GM21526 (cell line): Measurements from ENCODE around the gene UNG.

Experiments used
- ATAC-seq: cut with Tn5 transposase; IDR thresholded peaks from one replicate; pipeline ENCODE4 v1.9.1; 2021; ENCODE audit warnings: moderate library complexity; ENCODE audit not compliant: unreplicated experiment, low FRiP score

The UNG gene

GRCh38 chr12:109087250-109087649 lies 10.1 kb upstream of the UNG start:
- no peak for ATAC-seq

- no peak for ATAC-seq
Observed at GRCh38 chr12:109088818-109089217, 8.6 kb upstream of the UNG start.

GRCh38 chr12:109089683-109090082 lies 7.7 kb upstream of the UNG start:
- ATAC-seq: no peak

- no peak for ATAC-seq
Observed at GRCh38 chr12:109092497-109093021, 4.8 kb upstream of the UNG start.

GRCh38 chr12:109093022-109093918 lies 4.1 kb upstream of the UNG start, which contains the start of gene ALKBH2:
Gene ALKBH2, minus strand, starts transcription at chr12:109093472. Its CDS starts 686 bp downstream, at chr12:109092786.
- peak; percentile 68 for ATAC-seq

- no peak for ATAC-seq
Observed at GRCh38 chr12:109097140-109097434, 310 bp upstream of the UNG start.

GRCh38 chr12:109098183-109098604 lies 797 bp downstream of the UNG start:
- ATAC-seq: peak; percentile 20

- ATAC-seq: no peak
Observed at GRCh38 chr12:109098651-109099050, 1.3 kb downstream of the UNG start.

- ATAC-seq: no peak
Observed at GRCh38 chr12:109099431-109100020, 2.1 kb downstream of the UNG start.

- no peak for ATAC-seq
Observed at GRCh38 chr12:109100741-109101140, 3.3 kb downstream of the UNG start.

GRCh38 chr12:109102491-109102890 lies 5.1 kb downstream of the UNG start:
- ATAC-seq: no peak

- no peak for ATAC-seq
Observed at GRCh38 chr12:109105176-109105575, 7.8 kb downstream of the UNG start.

- no peak for ATAC-seq
Observed at GRCh38 chr12:109109746-109110350, 12.5 kb downstream of the UNG start.

GRCh38 chr12:109110988-109111495 lies 13.6 kb downstream of the UNG start:
- ATAC-seq: peak; percentile 65

GRCh38 chr12:109112720-109113465 lies 15.5 kb downstream of the UNG start:
- ATAC-seq: no peak

GRCh38 chr12:109113661-109114321 lies 16.4 kb downstream of the UNG start:
- ATAC-seq: no peak

- ATAC-seq: no peak
Observed at GRCh38 chr12:109114644-109115043, 17.2 kb downstream of the UNG start.

GRCh38 chr12:109115404-109115757 lies 18.0 kb downstream of the UNG start:
- no peak for ATAC-seq

GRCh38 chr12:109115758-109116610 lies 18.6 kb downstream of the UNG start, which contains the start of gene ACACB:
Gene ACACB, plus strand, starts transcription at chr12:109116587. Its CDS starts 22,819 bp downstream, at chr12:109139406.
- ATAC-seq: no peak
